ENCODE measurements around the gene CSNK1E.
A peak's percentile ranks its signal among the peaks of the same experiment; 100 is the strongest.

CSNK1E gene

GRCh38 chr22:38249301-38249700, 67.9 kb downstream of the CSNK1E start:
- DNase-seq = no peak

- DNase-seq = no peak
Observed at GRCh38 chr22:38248280-38248679, 69.0 kb downstream of the CSNK1E start.

DNA sequence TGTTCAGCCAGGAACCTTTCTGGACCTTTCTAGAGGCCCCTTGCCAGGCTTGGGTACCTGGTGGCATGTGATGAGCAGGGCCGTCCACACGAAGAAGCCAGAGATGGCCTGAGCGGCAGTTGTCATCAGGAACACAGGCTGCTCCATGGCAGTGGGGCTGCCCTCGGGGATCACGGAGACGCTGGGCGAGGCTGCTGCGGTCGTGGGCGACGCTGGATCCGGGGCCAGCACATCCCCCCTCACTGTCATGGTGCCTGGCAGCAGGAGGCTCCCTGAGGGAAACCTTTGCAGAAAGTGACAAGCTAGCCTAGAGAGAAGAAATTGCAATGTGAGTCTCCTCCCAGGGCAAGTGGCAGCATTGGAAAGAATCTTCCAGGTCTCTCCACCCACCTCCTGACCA, 69.5 kb downstream of the CSNK1E start:
- DNase-seq = no peak

DNA sequence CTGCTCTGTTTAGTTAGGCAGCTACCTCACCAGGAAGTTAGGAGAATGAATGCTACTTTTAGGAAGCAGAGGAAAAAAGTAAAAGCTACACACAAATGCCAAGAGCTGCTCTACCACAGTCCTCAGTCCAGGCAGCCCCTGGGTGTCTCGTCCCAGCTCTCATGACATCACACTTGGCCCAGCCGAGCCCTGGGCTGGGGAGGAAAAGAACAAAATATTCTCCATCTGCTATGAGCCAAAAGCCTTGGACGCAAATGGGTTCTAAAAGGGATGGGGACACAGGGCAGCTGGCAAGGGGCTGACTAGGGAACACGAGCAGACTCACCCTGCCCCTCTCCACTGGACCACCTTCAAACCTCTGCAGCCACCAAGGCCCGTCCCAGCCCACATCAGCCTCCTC, 70.5 kb downstream of the CSNK1E start:
- no peak for DNase-seq

DNA sequence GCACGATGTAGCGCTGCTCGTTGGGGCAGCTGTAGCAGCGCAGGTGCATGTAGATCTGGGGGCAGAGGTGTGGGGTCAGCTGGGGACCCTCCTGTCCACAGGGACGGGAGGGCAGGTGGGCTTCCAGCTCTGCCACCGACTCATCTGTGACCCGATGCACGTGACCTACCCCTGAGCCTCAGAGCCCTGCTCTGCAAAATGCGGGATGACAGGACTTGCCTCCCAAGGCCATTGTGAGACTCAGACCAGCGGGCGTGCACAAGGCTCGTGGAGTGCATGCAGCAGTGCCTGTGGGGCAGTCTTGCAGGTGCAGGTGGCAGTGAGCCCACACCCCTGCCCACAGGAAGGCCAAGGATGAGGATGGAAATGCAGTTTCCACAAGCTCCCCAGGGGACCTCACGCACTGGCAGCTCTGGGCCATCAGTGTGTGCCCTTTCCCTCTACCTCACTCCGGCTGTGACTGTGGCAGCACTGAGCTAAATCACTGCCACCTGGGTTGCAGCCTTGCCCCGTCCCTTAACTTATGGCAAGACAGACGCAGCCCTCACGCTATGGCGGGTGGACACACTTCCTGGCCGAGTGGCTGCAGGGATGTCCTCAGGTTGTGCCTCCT, 71.1 kb downstream of the CSNK1E start:
- DNase-seq = no peak

DNA sequence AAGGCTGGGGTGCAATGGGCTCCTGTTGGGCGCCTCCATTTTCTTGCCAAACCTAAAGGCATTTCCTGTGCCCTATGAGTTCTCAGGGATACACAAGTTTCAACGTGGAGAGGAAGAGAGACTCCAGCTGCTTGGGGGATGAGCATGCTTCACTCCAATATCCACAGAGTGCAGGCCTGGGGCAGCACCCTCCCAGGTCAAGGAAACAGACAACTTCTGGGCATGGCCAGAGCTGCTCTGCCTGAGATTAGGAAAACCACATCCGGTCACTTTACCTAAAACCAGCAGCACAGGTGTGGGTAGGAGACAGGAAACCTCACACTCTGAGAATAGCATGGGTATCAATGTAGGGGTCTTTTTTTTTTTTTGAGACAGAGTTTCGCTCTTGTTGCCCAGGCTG, 73.1 kb downstream of the CSNK1E start:
- DNase-seq = no peak

GRCh38 chr22:38243007-38243765, 74.0 kb downstream of the CSNK1E start:
- DNase-seq = peak; percentile 37

GRCh38 chr22:38240734-38241252, 76.4 kb downstream of the CSNK1E start:
- peak; percentile 94 for DNase-seq

All from fibroblast of skin of scalp (primary cell).